Measurements from ENCODE around the gene HILPDA.

GRCh38 chr7:128419257-128419656 is 36.4 kb upstream of the HILPDA start:
- TF ChIP-seq CTCF (IDR thresholded peaks at IDR 0.05) = no peak
- no peak for TF ChIP-seq POLR2A (IDR thresholded peaks at IDR 0.05)
